GM18507 (cell line): ENCODE data around the gene CATSPERE.
"Not testable (repeated sequence)": the region's sequence is repeated elsewhere in the genome, so short reads cannot be mapped to it uniquely, and the experiment has no call there.

Experiments
- DNase-seq: peaks from one replicate; pipeline ENCODE4 v3.0.0; 2011; ENCODE audit warnings: low read depth; ENCODE audit not compliant: insufficient read length; ENCODE audit errors: extremely low spot score
- FAIRE-seq: peaks from 2 replicates; lab custom pipeline; 2011; peaks lifted over from hg19 to GRCh38; lab: Jason Lieb, UNC

Gene CATSPERE

GRCh38 chr1:244502630-244503029 lies 41.6 kb downstream of the CATSPERE start:
- FAIRE-seq (no peak), DNase-seq (no peak)

GRCh38 chr1:244513493-244513892 lies 52.4 kb downstream of the CATSPERE start:
- FAIRE-seq: no peak
- no peak for DNase-seq

GRCh38 chr1:244515680-244516079 lies 54.6 kb downstream of the CATSPERE start:
- FAIRE-seq (no peak), DNase-seq (no peak)

GRCh38 chr1:244536316-244536715 lies 75.2 kb downstream of the CATSPERE start:
- FAIRE-seq: no peak

GRCh38 chr1:244545511-244545910 lies 84.4 kb downstream of the CATSPERE start:
- FAIRE-seq (no peak), DNase-seq (no peak)

More at GRCh38 chr1:244536316-244536715, 75.2 kb downstream of the CATSPERE start:
- DNase-seq: no peak

- FAIRE-seq: no peak
- DNase-seq: no peak
Measured at GRCh38 chr1:244548558-244549115, 87.6 kb downstream of the CATSPERE start.

- FAIRE-seq (no peak), DNase-seq (no peak)
Measured at GRCh38 chr1:244552336-244552735, 91.3 kb downstream of the CATSPERE start.

- DNase-seq (no peak), FAIRE-seq (no peak)
Measured at GRCh38 chr1:244556263-244556662, 95.2 kb downstream of the CATSPERE start.

GRCh38 chr1:244557565-244557964 lies 96.5 kb downstream of the CATSPERE start:
- no peak for FAIRE-seq

GRCh38 chr1:244559561-244559960 lies 98.5 kb downstream of the CATSPERE start:
- no peak for DNase-seq
- FAIRE-seq: no peak

More at GRCh38 chr1:244557565-244557964, 96.5 kb downstream of the CATSPERE start:
- no peak for DNase-seq

- DNase-seq, FAIRE-seq: not testable (repeated sequence)
Measured at GRCh38 chr1:244562877-244563276, 101.8 kb downstream of the CATSPERE start.

- FAIRE-seq (no peak), DNase-seq (no peak)
Measured at GRCh38 chr1:244573768-244574167, 112.7 kb downstream of the CATSPERE start.

GRCh38 chr1:244576259-244576892 lies 115.3 kb downstream of the CATSPERE start:
- no peak for FAIRE-seq

GRCh38 chr1:244578205-244578604 lies 117.1 kb downstream of the CATSPERE start:
- not testable (repeated sequence) for DNase-seq, FAIRE-seq

More at GRCh38 chr1:244576259-244576892, 115.3 kb downstream of the CATSPERE start:
- DNase-seq: no peak

- no peak for DNase-seq
- FAIRE-seq: no peak
Measured at GRCh38 chr1:244583358-244583982, 122.4 kb downstream of the CATSPERE start.

GRCh38 chr1:244585867-244586266 lies 124.8 kb downstream of the CATSPERE start:
- FAIRE-seq (no peak), DNase-seq (no peak)

- FAIRE-seq (no peak), DNase-seq (no peak)
Measured at GRCh38 chr1:244590670-244591069, 129.6 kb downstream of the CATSPERE start.

GRCh38 chr1:244598611-244599010 lies 137.5 kb downstream of the CATSPERE start:
- DNase-seq (no peak), FAIRE-seq (no peak)

GRCh38 chr1:244599937-244600350 lies 138.9 kb downstream of the CATSPERE start:
- DNase-seq: peak; percentile 14

GRCh38 chr1:244601336-244601735 lies 140.3 kb downstream of the CATSPERE start:
- FAIRE-seq (no peak), DNase-seq (no peak)

More at GRCh38 chr1:244599937-244600350, 138.9 kb downstream of the CATSPERE start:
- peak; percentile 29 for FAIRE-seq

- DNase-seq (peak; percentile 5), FAIRE-seq (peak; percentile 48)
Measured at GRCh38 chr1:244603498-244603897, 142.4 kb downstream of the CATSPERE start.
